NCI-H2227 (cell line): ENCODE data around the gene ABCC8.

Experiments
- DNase-seq: peaks from one replicate; lab custom pipeline; 2025; ENCODE audit not compliant: unreplicated experiment; lab: John Stamatoyannopoulos, UW

ABCC8 gene

GRCh38 chr11:17389211-17389956 is 87.3 kb downstream of the ABCC8 start:
- DNase-seq: peak; percentile 93

GRCh38 chr11:17388609-17389210 is 87.9 kb downstream of the ABCC8 start, which contains the start of gene KCNJ11:
TSS of gene KCNJ11 (minus strand) at chr11:17388659. CDS start at chr11:17388091, 568 bp downstream.
- peak; percentile 49 for DNase-seq

GRCh38 chr11:17387811-17388210 is 88.8 kb downstream of the ABCC8 start:
- DNase-seq: no peak

- no peak for DNase-seq
Measured at GRCh38 chr11:17387254-17387653, 89.4 kb downstream of the ABCC8 start.

GRCh38 chr11:17386331-17387084 is 90.1 kb downstream of the ABCC8 start:
- peak; percentile 68 for DNase-seq

- DNase-seq: no peak
Measured at GRCh38 chr11:17385926-17386325, 90.7 kb downstream of the ABCC8 start.

- DNase-seq: no peak
Measured at GRCh38 chr11:17385492-17385891, 91.2 kb downstream of the ABCC8 start.

- peak; percentile 92 for DNase-seq
Measured at GRCh38 chr11:17384002-17384511, 92.6 kb downstream of the ABCC8 start.

GRCh38 chr11:17383461-17383860 is 93.2 kb downstream of the ABCC8 start:
- no peak for DNase-seq

- no peak for DNase-seq
Measured at GRCh38 chr11:17382046-17382728, 94.5 kb downstream of the ABCC8 start.

- no peak for DNase-seq
Measured at GRCh38 chr11:17381156-17381555, 95.5 kb downstream of the ABCC8 start.

GRCh38 chr11:17379383-17380180 is 97.1 kb downstream of the ABCC8 start:
- no peak for DNase-seq

- DNase-seq: no peak
Measured at GRCh38 chr11:17378655-17379054, 98.0 kb downstream of the ABCC8 start.

- no peak for DNase-seq
Measured at GRCh38 chr11:17376493-17376892, 100.2 kb downstream of the ABCC8 start.

- DNase-seq: no peak
Measured at GRCh38 chr11:17375547-17375946, 101.1 kb downstream of the ABCC8 start.

- peak; percentile 46 for DNase-seq
Measured at GRCh38 chr11:17371614-17372013, 105.0 kb downstream of the ABCC8 start.

- DNase-seq: no peak
Measured at GRCh38 chr11:17369684-17370243, 106.9 kb downstream of the ABCC8 start.

- DNase-seq: no peak
Measured at GRCh38 chr11:17369094-17369493, 107.6 kb downstream of the ABCC8 start.

- no peak for DNase-seq
Measured at GRCh38 chr11:17368551-17368950, 108.1 kb downstream of the ABCC8 start.

GRCh38 chr11:17366495-17366894 is 110.2 kb downstream of the ABCC8 start:
- no peak for DNase-seq
